GM10266 (cell line): Measurements from ENCODE around the gene ATP5F1A.

Experiments used
- DNase-seq: peaks from one replicate; pipeline ENCODE4 v3.0.0; 2012; ENCODE audit errors: extremely low spot score
- CTCF ChIP-seq: IDR thresholded peaks from 2 replicates; pipeline ENCODE4 v1.5.1; 2012; ENCODE audit warnings: mild to moderate bottlenecking, low read depth; ENCODE audit not compliant: control insufficient read depth, insufficient read depth; ENCODE audit errors: missing control alignments

The ATP5F1A gene

DNA sequence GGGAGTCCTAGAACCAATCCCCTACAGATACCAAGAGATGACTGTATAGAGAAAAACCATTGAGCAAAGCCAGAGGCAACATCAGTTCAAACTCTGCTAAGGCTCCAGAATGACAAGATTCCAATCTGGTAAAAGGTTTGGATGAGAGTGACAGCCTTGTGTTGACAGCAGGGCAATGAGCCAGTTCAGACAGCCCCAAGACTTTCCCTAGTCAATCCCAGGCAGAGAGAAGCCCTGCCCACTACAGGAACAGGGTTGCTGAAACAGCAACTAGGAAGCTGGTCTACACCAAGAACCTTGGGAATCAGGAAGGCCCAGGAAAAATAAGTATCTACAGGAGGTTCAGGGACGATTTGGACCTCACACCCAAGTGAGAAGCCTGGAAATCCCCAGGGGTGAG, 29.3 kb downstream of the ATP5F1A start:
- TF ChIP-seq CTCF, result no peak
- no peak for DNase-seq

DNA sequence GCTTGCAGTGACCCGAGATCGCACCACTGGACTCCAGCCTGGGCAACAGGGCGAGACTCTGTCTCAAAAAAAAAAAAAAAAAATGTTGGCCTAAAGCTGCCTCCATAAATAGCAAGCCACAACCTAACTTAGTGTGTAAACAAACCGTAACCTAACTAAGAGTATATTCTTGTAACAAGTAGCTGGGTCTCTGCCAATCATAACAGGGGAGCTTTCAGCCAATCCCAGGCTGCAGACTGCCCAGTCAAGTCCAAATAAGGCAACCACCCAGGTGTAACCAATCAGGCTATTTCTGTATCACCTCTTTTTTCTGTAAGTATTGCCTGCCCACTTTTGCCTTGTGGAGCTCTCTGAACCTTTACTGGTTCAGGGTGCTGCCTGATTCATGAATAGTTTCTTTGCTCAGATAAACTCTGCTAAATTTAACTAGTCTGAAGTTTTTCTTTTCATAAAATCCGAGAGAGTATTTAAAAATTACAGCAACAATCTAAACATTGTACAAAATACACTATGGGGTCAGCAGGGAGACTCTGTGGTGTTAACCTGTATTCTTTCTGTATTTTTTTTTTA, 30.6 kb downstream of the ATP5F1A start:
- no peak for DNase-seq

GRCh38 chr18:46062781-46063180, 35.3 kb downstream of the ATP5F1A start:
- DNase-seq, result no peak

More for the DNA sequence above, 30.6 kb downstream of the ATP5F1A start:
- TF ChIP-seq CTCF, result no peak

GRCh38 chr18:46061796-46062195, 36.3 kb downstream of the ATP5F1A start:
- no peak for TF ChIP-seq CTCF
- no peak for DNase-seq

More at GRCh38 chr18:46062781-46063180, 35.3 kb downstream of the ATP5F1A start:
- TF ChIP-seq CTCF, result no peak

DNA sequence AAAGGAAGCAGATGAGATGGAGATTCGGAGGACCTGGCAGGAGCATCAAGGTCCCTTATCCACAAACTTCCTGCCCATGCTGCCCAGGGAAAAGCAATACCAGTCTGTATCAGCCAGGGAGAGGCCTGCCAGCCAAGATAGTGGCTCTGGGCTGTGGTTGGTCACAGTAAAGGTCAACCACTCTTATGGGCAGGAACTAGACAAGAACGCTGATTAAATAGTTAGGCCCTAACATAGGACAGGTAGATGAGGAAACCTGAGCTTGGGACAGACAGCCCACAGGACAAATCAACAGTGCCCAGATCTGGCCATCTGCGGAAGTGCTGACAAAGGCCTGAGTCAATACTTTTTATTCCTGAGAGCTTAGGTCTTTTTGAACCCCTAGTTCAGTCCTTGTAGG, 36.7 kb downstream of the ATP5F1A start:
- TF ChIP-seq CTCF, result no peak
- no peak for DNase-seq

GRCh38 chr18:46060359-46060841, 37.7 kb downstream of the ATP5F1A start:
- DNase-seq, result no peak
- no peak for TF ChIP-seq CTCF

GRCh38 chr18:46055838-46056230, 42.3 kb downstream of the ATP5F1A start:
- DNase-seq, result no peak
- no peak for TF ChIP-seq CTCF
